Stimulated activated CD8-positive, alpha-beta memory T cell treated with anti-CD3 and anti-CD28 coated beads, Interleukin-2, amount 100 ng/mL, for 48 hours (primary cell): Measurements from ENCODE around the gene RETSAT.
A peak's percentile ranks its signal among the peaks of the same experiment; 100 is the strongest.
"Not testable (repeated sequence)": the region's sequence is repeated elsewhere in the genome, so short reads cannot be mapped to it uniquely, and the experiment has no call there.

Experiments used
- DNase-seq, 2 donors: peaks; one replicate each; pipeline ENCODE4 v3.0.0-alpha.2; 2020; ENCODE audit warnings: low read depth in 2 of 2

The RETSAT gene

GRCh38 chr2:85354286-85355072 is at the start of gene RETSAT, which contains the start of gene ELMOD3:
Gene RETSAT (minus strand): TSS chr2:85354528. CDS start chr2:85354507, 21 bp downstream.
Gene ELMOD3 (plus strand): TSS chr2:85354769. CDS start chr2:85357199, 2,430 bp downstream.
- peak; percentile 84 to 93 for DNase-seq

GRCh38 chr2:85401844-85402243 is 47.5 kb upstream of the RETSAT start:
- no peak for DNase-seq

GRCh38 chr2:85401464-85401805 is 47.1 kb upstream of the RETSAT start:
- no peak for DNase-seq

GRCh38 chr2:85400541-85401463 is 46.5 kb upstream of the RETSAT start:
- DNase-seq = no peak

- no peak for DNase-seq
These were observed 45.7 kb upstream of the RETSAT start for GRCh38 chr2:85400023-85400422.

- no peak for DNase-seq
These were observed 44.8 kb upstream of the RETSAT start for GRCh38 chr2:85399183-85399455.

- no peak for DNase-seq
These were observed 44.3 kb upstream of the RETSAT start for GRCh38 chr2:85398426-85399182.

- DNase-seq = no peak
These were observed 43.6 kb upstream of the RETSAT start for GRCh38 chr2:85397925-85398331.

GRCh38 chr2:85396531-85397470 is 42.5 kb upstream of the RETSAT start:
- no peak for DNase-seq

GRCh38 chr2:85395912-85396475 is 41.7 kb upstream of the RETSAT start:
- no peak for DNase-seq

- DNase-seq = no peak
These were observed 40.6 kb upstream of the RETSAT start for GRCh38 chr2:85394976-85395375.

- DNase-seq = no peak
These were observed 39.9 kb upstream of the RETSAT start for GRCh38 chr2:85394261-85394681.

- no peak for DNase-seq
These were observed 39.5 kb upstream of the RETSAT start for GRCh38 chr2:85393836-85394235.

- peak; percentile 64 to 66 for DNase-seq
These were observed 36.8 kb upstream of the RETSAT start for GRCh38 chr2:85390941-85391669.

- DNase-seq = no peak
These were observed 34.7 kb upstream of the RETSAT start for GRCh38 chr2:85388878-85389538.

GRCh38 chr2:85387754-85388153 is 33.4 kb upstream of the RETSAT start:
- DNase-seq = no peak

GRCh38 chr2:85385746-85386145 is 31.4 kb upstream of the RETSAT start:
- DNase-seq = no peak

- no peak for DNase-seq
These were observed 29.5 kb upstream of the RETSAT start for GRCh38 chr2:85383850-85384249.

GRCh38 chr2:85383151-85383550 is 28.8 kb upstream of the RETSAT start:
- DNase-seq = not testable (repeated sequence)
